Skin of body (tissue), 2 donors: ENCODE measurements around the gene COPS7A. TPM values are rescaled to one million over a fixed set of nuclear protein-coding genes. Genes with fewer than 3 reads are reported as not detected.

Source experiments
- DNase-seq: peaks from one replicate; lab custom pipeline; 2025; lab: John Stamatoyannopoulos, UW
- total RNA-seq: library from RNA; depleted of rRNA; stranded (reverse); fragments of >200 nt; gene quantifications from one replicate; pipeline ENCODE4 v1.2.3, GENCODE V29; 2014

Gene COPS7A
- total RNA-seq, 1 donor from 2014 or later: 24.4 TPM

- no peak for DNase-seq
These were observed 45.8 kb downstream of the COPS7A start for GRCh38 chr12:6769666-6770065.

GRCh38 chr12:6770094-6770493 is 46.2 kb downstream of the COPS7A start:
- no peak for DNase-seq

- no peak for DNase-seq
These were observed 46.8 kb downstream of the COPS7A start for GRCh38 chr12:6770600-6770999.

- DNase-seq: no peak
These were observed 47.2 kb downstream of the COPS7A start for GRCh38 chr12:6771091-6771495.

GRCh38 chr12:6771509-6772330 is 47.9 kb downstream of the COPS7A start:
- DNase-seq: no peak

GRCh38 chr12:6772331-6772695 is 48.5 kb downstream of the COPS7A start, which contains the start of gene LAG3:
LAG3 (plus strand) TSS chr12:6772520; CDS start chr12:6772853, 333 bp downstream.
- DNase-seq: no peak

- DNase-seq: no peak
These were observed 49.1 kb downstream of the COPS7A start for GRCh38 chr12:6772726-6773589.

GRCh38 chr12:6773590-6774351 is 49.9 kb downstream of the COPS7A start:
- no peak for DNase-seq

- no peak for DNase-seq
These were observed 50.7 kb downstream of the COPS7A start for GRCh38 chr12:6774499-6775062.

- DNase-seq: no peak
These were observed 51.6 kb downstream of the COPS7A start for GRCh38 chr12:6775185-6776174.

GRCh38 chr12:6777386-6777785 is 53.5 kb downstream of the COPS7A start:
- DNase-seq: no peak

- no peak for DNase-seq
These were observed 54.3 kb downstream of the COPS7A start for GRCh38 chr12:6778217-6778573.

GRCh38 chr12:6778574-6779550 is 55.0 kb downstream of the COPS7A start:
- DNase-seq: peak; percentile 89

GRCh38 chr12:6779708-6780432 is 56.0 kb downstream of the COPS7A start:
- DNase-seq: no peak

GRCh38 chr12:6780573-6780972 is 56.7 kb downstream of the COPS7A start:
- no peak for DNase-seq
